Breast epithelium (tissue), 3 donors: ENCODE measurements around the gene AHSG.

Source experiments
- CTCF ChIP-seq, 3 donors: fragments of 450-650 bp; IDR thresholded peaks; one replicate each; pipeline ENCODE4 v1.5.1; 2016 to 2017; ENCODE audit warnings: antibody characterized with exemption in 3 of 3, mild to moderate bottlenecking in 3 of 3, moderate library complexity in 3 of 3
- POLR2A ChIP-seq: fragments of 450-650 bp; IDR thresholded peaks from one replicate; pipeline ENCODE4 v1.6.1; 2016; ENCODE audit warnings: antibody characterized with exemption, mild to moderate bottlenecking, moderate library complexity

- TF ChIP-seq CTCF (IDR thresholded peaks at IDR 0.05), result no peak
- TF ChIP-seq POLR2A, result no peak
Observed at GRCh38 chr3:186577521-186577920, 35.3 kb upstream of the AHSG start.
